Retinal pigment epithelial cell (primary cell): ENCODE measurements around the gene TMEM123.
A peak's percentile ranks its signal among the peaks of the same experiment; 100 is the strongest.

Experiments used
- DNase-seq: peaks from one replicate; pipeline ENCODE4 v3.0.0-alpha.2; 2010; ENCODE audit warnings: low read depth
- H3K4me3 ChIP-seq: 2 replicates; pipeline ENCODE4 v1.5.1; 2011; ENCODE audit warnings: mild to moderate bottlenecking, low read length, control low read depth, moderate library complexity
- CTCF ChIP-seq: conservative IDR thresholded peaks from 2 replicates; pipeline ENCODE4 v1.5.1; 2011; ENCODE audit warnings: low read depth, low read length, control low read depth, inconsistent platforms

Gene TMEM123

GRCh38 chr11:102452461-102453301, at the start of gene TMEM123:
TMEM123 (minus strand) TSS chr11:102452765; CDS start chr11:102452623, 142 bp downstream.
- no peak for DNase-seq
- TF ChIP-seq CTCF = no peak
- peak within 1 kb of the TSS; percentile 73 for H3K4me3 ChIP-seq

GRCh38 chr11:102500829-102501228, 48.3 kb upstream of the TMEM123 start:
- no peak for TF ChIP-seq CTCF
- H3K4me3 ChIP-seq = no peak overlapping the region
- no peak for DNase-seq

GRCh38 chr11:102499931-102500330, 47.4 kb upstream of the TMEM123 start:
- TF ChIP-seq CTCF = no peak
- no peak overlapping the region for H3K4me3 ChIP-seq
- DNase-seq = no peak

- no peak for DNase-seq
- no peak for TF ChIP-seq CTCF
- H3K4me3 ChIP-seq = no peak overlapping the region
Observed at GRCh38 chr11:102499151-102499550, 46.6 kb upstream of the TMEM123 start.

- DNase-seq = no peak
- no peak for TF ChIP-seq CTCF
Observed at GRCh38 chr11:102497061-102497460, 44.5 kb upstream of the TMEM123 start.

GRCh38 chr11:102495161-102496042, 42.8 kb upstream of the TMEM123 start:
- TF ChIP-seq CTCF = peak; percentile 58
- peak; percentile 57 for DNase-seq

More at GRCh38 chr11:102497061-102497460, 44.5 kb upstream of the TMEM123 start:
- H3K4me3 ChIP-seq = no peak overlapping the region

More at GRCh38 chr11:102495161-102496042, 42.8 kb upstream of the TMEM123 start:
- H3K4me3 ChIP-seq = no peak overlapping the region
